ENCODE data around the gene MED27. TPM values are rescaled to one million over a fixed set of nuclear protein-coding genes. Genes with fewer than 3 reads are reported as not detected.

MED27 gene, protein sequence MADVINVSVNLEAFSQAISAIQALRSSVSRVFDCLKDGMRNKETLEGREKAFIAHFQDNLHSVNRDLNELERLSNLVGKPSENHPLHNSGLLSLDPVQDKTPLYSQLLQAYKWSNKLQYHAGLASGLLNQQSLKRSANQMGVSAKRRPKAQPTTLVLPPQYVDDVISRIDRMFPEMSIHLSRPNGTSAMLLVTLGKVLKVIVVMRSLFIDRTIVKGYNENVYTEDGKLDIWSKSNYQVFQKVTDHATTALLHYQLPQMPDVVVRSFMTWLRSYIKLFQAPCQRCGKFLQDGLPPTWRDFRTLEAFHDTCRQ
- total RNA-seq = 8.7 and 31.4 TPM in 2 replicates

DNA sequence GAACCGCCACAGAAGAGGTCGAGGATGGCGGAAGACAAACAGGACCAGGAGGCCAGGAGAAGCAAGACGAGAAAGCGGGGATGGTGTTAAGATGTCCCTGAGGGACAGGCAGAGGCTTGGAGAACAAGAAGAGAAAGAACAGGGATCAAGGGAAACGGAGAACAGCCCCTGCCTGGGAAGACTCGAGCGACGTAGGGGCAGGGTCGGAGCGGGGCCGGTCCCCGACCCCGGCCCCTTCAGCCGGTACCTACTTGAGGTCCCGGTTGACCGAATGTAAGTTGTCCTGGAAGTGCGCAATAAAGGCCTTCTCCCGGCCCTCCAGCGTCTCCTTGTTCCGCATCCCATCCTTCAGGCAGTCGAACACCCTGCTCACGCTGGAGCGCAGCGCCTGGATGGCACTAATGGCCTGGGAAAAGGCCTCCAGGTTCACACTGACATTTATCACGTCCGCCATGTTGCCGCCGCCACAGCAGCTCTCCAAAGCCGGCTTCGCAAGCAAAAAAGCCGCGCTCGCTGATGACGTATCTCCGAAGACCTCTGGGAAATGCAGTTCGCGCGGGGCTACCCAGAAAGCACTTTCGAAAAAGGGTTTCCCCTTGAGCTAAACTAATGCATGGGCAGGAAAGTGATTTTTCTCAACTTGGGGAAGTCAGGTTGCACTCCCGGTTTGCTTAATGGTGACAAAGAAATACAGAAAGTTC is at the start of gene MED27:
MED27 (minus strand) TSS at position 477 of the 701 bp plus-strand sequence; CDS start at position 454, 23 bp downstream.

Other genes starting within 250 kb of the MED27 start
- gene NTNG2, start 82.2 kb upstream of the MED27 start, total RNA-seq = 0.96 and 2.8 TPM in 2 replicates